H1 (cell line): ENCODE results near the gene NR0B2. TPM values are rescaled to one million over a fixed set of nuclear protein-coding genes. Genes with fewer than 3 reads are reported as not detected.

Experiments
- BRCA1 ChIP-seq: IDR thresholded peaks from 2 replicates; pipeline ENCODE4 v1.6.1; 2012; ENCODE audit warnings: low read depth, low read length, improper control_type of control experiment
- PHF8 ChIP-seq: fragments of 200-600 bp; sonication (generic); conservative IDR thresholded peaks from 2 replicates; pipeline ENCODE4 v1.7.1; 2012; ENCODE audit warnings: low read depth, mild to moderate bottlenecking, inconsistent platforms, low read length, moderate library complexity
- TAF1 ChIP-seq: IDR thresholded peaks from 2 replicates; pipeline ENCODE4 v1.6.1; 2011; ENCODE audit warnings: mild to moderate bottlenecking, low read depth, low read length
- TBP ChIP-seq: IDR thresholded peaks from 2 replicates; pipeline ENCODE4 v1.6.1; 2011; ENCODE audit warnings: low read depth, low read length, improper control_type of control experiment
- polyA plus RNA-seq, 7 experiments: library from polyadenylated mRNA; depleted of rRNA in 3 of 7; stranded (reverse) in 5 of 7; unstranded in 2 of 7; fragments of >200 nt in 5 of 7; fragments of 200-250 nt in 2 of 7; gene quantifications; 1 replicate in 5 of 7; 2 replicates in 1 of 7; 4 replicates in 1 of 7; pipeline versions ENCODE4 v1.2.1 to v1.2.3, GENCODE V29; 2011 to 2013; ENCODE audit warnings: missing spikeins in 2 of 7, mixed read lengths in 2 of 7
- total RNA-seq: library from RNA; stranded (reverse); fragmentation: NEBNext Ultra II Directional; extraction: Animal tissue kit (Norgen Biotek cat#: 25700); gene quantifications from 2 replicates; pipeline ENCODE4 v1.2.1, GENCODE V29; 2021
- TF ChIP-seq, protein P1 (sequence below): IDR thresholded peaks from 2 replicates; pipeline ENCODE4 v1.6.1; 2012; ENCODE audit warnings: inconsistent platforms

NR0B2 gene
- total and polyA plus RNA-seq, 2 of the 8 experiments (the other 6 are each of a cell fraction or from before 2014, with no cell fraction given), result not detected

DNA sequence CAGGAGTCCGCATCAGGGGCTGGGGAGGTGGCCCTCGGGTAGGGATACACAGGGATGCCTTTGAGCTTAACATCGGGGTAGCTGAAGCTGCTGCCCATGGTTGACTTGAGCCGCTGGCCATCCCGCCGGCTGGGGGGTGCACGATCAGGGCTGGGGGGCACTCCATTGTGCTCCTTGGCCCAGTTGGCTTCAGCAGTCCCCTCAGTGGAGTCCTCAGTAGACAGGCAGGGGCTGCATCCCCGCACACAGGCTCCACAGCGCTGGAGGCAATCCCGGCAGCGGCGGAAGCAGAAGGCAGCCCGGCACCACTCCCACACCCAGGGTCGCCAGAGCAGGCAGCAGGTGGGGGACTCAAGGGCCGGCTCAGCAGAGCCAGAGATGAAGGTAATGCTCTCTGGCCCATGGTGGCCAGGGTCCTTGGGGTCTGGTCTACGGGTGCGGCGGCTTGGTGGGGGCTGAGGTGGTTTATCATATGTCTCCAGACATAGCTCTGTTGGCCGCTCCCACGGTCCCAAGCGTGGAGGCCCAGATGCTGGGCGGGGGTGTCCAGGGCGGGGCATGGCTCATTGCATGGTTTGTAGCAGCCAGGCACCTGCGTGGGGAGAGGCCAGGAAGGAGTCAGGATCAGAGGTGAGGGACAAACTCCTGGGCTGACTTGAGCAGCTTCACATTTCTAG is 38.2 kb upstream of the NR0B2 start (continued):
- TF ChIP-seq TBP, result no peak
- TF ChIP-seq, protein P1, sequence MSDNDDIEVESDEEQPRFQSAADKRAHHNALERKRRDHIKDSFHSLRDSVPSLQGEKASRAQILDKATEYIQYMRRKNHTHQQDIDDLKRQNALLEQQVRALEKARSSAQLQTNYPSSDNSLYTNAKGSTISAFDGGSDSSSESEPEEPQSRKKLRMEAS, result no peak
- no peak for TF ChIP-seq BRCA1
- TF ChIP-seq PHF8, result no peak
- TF ChIP-seq TAF1, result no peak
